ENCODE results near the gene SV2C. TPM values are rescaled to one million over a fixed set of nuclear protein-coding genes. Genes with fewer than 3 reads are reported as not detected.
A peak's percentile ranks its signal among the peaks of the same experiment; 100 is the strongest.

SV2C gene
- total RNA-seq, 5 donors from 2014 or later (not counting 1 experiment from before 2014, with no cell fraction given), result 0.03 to 0.07 (median 0.03) TPM; not detected in 2

DNA sequence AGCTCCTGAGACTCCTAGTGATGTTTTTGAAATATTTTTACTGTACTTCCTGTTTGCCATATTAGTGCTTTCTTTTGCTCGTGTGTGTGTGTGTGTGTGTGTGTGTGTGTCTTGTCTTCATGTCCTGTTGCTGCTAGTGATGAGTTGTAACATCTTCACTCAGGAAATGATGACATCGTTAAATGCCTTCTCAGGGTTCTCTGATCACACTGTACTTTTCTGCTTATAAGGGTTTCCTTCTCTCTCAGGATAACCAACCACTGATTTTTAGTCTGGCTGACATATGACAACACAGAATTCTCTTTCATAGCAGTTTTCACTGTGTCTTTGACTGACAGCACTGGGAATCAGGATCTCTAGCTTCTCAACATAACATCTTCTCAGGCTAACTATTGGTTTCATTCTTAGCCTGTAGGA, 16.1 kb downstream of the SV2C start:
- peaks cover 0 to 3% of the 10 kb centered on the region in 2 experiments for H3K27me3 ChIP-seq (replicated peaks in 1 of 2; ENCODE audit: control insufficient read depth in 2 of 2, extremely low read depth in 1 of 2, insufficient read depth in 2 of 2, low read length in 1 of 2)
- no peaks in the 10 kb centered on the region for H3K9me3 ChIP-seq
- H3K4me3 ChIP-seq (ENCODE audit: control insufficient read depth in 1 of 2, extremely low read depth in 1 of 2, low read length in 1 of 2), result no peak overlapping the region
- peaks cover 9 to 11% (median 10%) of the 10 kb centered on the region in 3 donors for H3K4me1 Mint-ChIP-seq
- H3K4me3 Mint-ChIP-seq, result peak overlapping the region in 1 of 3 donors; percentile 9
- no peaks in the 10 kb centered on the region for H3K36me3 Mint-ChIP-seq
- no CpG with 5 or more reads among the region's 2 CpGs for WGBS (ENCODE audit: insufficient coverage)
- no peak overlapping the region for H3K27ac ChIP-seq (ENCODE audit: low read length)
- ChIA-PET CTCF (no interaction called here), POLR2A (no interaction called here)
- H3K4me1 ChIP-seq (ENCODE audit: control insufficient read depth in 1 of 2, extremely low read depth in 1 of 2, insufficient read depth in 2 of 2, low read length in 2 of 2), result peaks cover 0 to 4% of the 10 kb centered on the region in 2 experiments
- no peaks in the 10 kb centered on the region for H3K9me3 Mint-ChIP-seq
- ATAC-seq (replicated peaks in 1 of 4), result peak; percentile 58 to 96 (median 82)
- H3K27ac Mint-ChIP-seq, result peak overlapping the region in 1 of 2 donors; percentile 19
- H3K36me3 ChIP-seq (ENCODE audit: control insufficient read depth in 2 of 2, extremely low read depth in 1 of 2, insufficient read depth in 1 of 2, low read length in 1 of 2), result no peaks in the 10 kb centered on the region
- DNase-seq, result peak in 23 of 35 experiments; percentile 9 to 59 (median 27)
- H3K27me3 Mint-ChIP-seq, result peaks cover 12 to 14% of the 10 kb centered on the region in 2 donors

DNA sequence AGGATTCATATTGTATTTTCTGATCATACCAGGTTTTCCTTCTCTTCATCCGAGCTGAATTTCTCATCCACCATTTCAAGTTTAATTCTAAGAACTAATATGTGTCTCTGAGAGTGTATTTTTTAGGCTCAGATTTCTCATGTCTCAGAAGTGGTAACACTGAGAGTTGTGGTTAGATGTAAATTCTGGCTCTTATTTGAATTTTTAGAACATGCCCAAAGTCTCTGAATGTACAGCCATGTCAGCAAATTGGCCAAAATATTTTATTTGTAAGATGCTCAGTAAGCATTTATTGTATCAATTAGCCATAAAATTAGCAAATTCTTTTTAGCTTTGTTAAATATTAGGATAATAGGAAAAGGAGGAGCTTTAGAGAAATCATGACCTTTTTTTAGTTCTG, 16.6 kb downstream of the SV2C start:
- H3K36me3 Mint-ChIP-seq, result no peaks in the 10 kb centered on the region

DNA sequence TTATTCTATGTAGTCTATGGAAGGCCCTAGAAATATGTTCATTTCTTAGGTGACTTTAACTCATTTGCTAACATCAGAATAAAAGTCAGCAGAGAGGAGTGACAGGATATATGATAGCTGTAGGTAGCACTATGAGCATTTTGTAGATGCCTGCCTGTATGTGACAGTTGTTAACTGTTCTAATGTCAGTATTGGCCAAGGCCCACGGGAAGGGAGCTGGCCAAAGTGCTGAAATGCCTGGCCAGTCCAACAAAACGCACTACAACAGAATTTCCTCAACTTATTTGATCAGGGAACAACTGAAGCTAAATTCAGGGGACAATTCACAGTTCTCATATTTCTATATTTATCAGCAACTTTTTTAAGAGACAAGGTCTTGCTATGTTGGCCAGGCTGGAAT, 20.8 kb downstream of the SV2C start:
- no peak overlapping the region for H3K27ac ChIP-seq (ENCODE audit: low read length)
- no peak overlapping the region for H3K27ac Mint-ChIP-seq
- no peaks in the 10 kb centered on the region for H3K9me3 ChIP-seq
- no peak overlapping the region for H3K4me3 ChIP-seq (ENCODE audit: control insufficient read depth in 1 of 2, extremely low read depth in 1 of 2, low read length in 1 of 2)
- H3K27me3 ChIP-seq (replicated peaks in 1 of 2; ENCODE audit: control insufficient read depth in 2 of 2, extremely low read depth in 1 of 2, insufficient read depth in 2 of 2, low read length in 1 of 2), result peaks cover 0 to 8% of the 10 kb centered on the region in 2 experiments
- no peak overlapping the region for H3K4me3 Mint-ChIP-seq
- H3K9me3 Mint-ChIP-seq, result no peaks in the 10 kb centered on the region
- H3K4me1 Mint-ChIP-seq, result peaks cover 9 to 14% (median 9%) of the 10 kb centered on the region in 3 donors
- peaks cover 0 to 4% of the 10 kb centered on the region in 2 experiments for H3K4me1 ChIP-seq (ENCODE audit: control insufficient read depth in 1 of 2, extremely low read depth in 1 of 2, insufficient read depth in 2 of 2, low read length in 2 of 2)
- 0% methylated on average over 1 of the region's 2 CpGs for WGBS (ENCODE audit: insufficient coverage)
- peak in 1 of 35 experiments; percentile 32 for DNase-seq
- ChIA-PET POLR2A (interaction anchor here in 1 of 2 donors (0.6 kb wide), 1 partner anchor 16 kb away, joined by 3 read pairs; no protein-coding TSS in a partner anchor), CTCF (interaction anchor here in 1 of 2 donors (0.7 kb wide), 1 partner anchor 152 kb away, joined by 3 read pairs; no protein-coding TSS in a partner anchor)
- H3K36me3 Mint-ChIP-seq, result no peaks in the 10 kb centered on the region
- no peaks in the 10 kb centered on the region for H3K36me3 ChIP-seq (ENCODE audit: control insufficient read depth in 2 of 2, extremely low read depth in 1 of 2, insufficient read depth in 1 of 2, low read length in 1 of 2)
- H3K27me3 Mint-ChIP-seq, result peaks cover 32 to 38% of the 10 kb centered on the region in 2 donors
- no peak for ATAC-seq (replicated peaks in 1 of 4)

More for the DNA sequence above, 16.6 kb downstream of the SV2C start:
- Histone ChIP-seq H3K4me3 (ENCODE audit: control insufficient read depth in 1 of 2, extremely low read depth in 1 of 2, low read length in 1 of 2) (no peak overlapping the region), H3K36me3 (ENCODE audit: control insufficient read depth in 2 of 2, extremely low read depth in 1 of 2, insufficient read depth in 1 of 2, low read length in 1 of 2) (no peaks in the 10 kb centered on the region), H3K9me3 (no peaks in the 10 kb centered on the region), H3K27ac (ENCODE audit: low read length) (no peak overlapping the region), H3K4me1 (ENCODE audit: control insufficient read depth in 1 of 2, extremely low read depth in 1 of 2, insufficient read depth in 2 of 2, low read length in 2 of 2) (peaks cover 0 to 4% of the 10 kb centered on the region in 2 experiments), H3K27me3 (replicated peaks in 1 of 2; ENCODE audit: control insufficient read depth in 2 of 2, extremely low read depth in 1 of 2, insufficient read depth in 2 of 2, low read length in 1 of 2) (peaks cover 0 to 4% of the 10 kb centered on the region in 2 experiments)
- H3K27me3 Mint-ChIP-seq, result peaks cover 12 to 18% of the 10 kb centered on the region in 2 donors
- WGBS (ENCODE audit: insufficient coverage), result no CpG with 5 or more reads among the region's 1 CpG
- ATAC-seq (replicated peaks in 1 of 4) (no peak), DNase-seq (no peak)
- H3K4me1 Mint-ChIP-seq, result peaks cover 9 to 11% (median 10%) of the 10 kb centered on the region in 3 donors
- ChIA-PET CTCF (interaction anchor here in 1 of 2 donors (0.8 kb wide), 1 partner anchor 196 kb away, joined by 3 read pairs; no protein-coding TSS in a partner anchor), POLR2A (no interaction called here)
- no peak overlapping the region for H3K4me3 Mint-ChIP-seq
- no peaks in the 10 kb centered on the region for H3K9me3 Mint-ChIP-seq
- H3K27ac Mint-ChIP-seq, result peak overlapping the region in 1 of 2 donors; percentile 15

DNA sequence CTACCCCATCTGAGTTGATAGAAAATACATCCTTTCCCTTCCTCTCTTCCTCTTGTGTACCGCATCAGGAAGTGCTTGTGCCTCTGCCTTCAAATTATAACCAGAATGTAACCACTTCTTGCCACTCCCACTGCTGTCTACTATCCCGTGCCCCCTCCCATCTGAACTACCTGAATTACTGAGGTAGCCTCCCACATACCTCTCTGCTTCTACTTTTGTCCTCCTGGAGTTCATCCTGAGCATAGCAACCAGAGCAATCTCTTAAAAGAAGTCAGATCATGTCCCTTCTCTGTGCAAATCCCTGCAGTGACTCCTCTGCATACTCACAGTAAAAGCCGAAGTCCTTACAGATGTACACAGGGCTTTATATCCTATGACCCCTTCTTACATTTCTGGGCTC, 23.0 kb downstream of the SV2C start:
- no peak for ATAC-seq (replicated peaks in 1 of 4)
- no peaks in the 10 kb centered on the region for H3K9me3 ChIP-seq
- DNase-seq, result no peak
- H3K27ac ChIP-seq (ENCODE audit: low read length), result no peak overlapping the region
- peaks cover 0 to 8% of the 10 kb centered on the region in 2 experiments for H3K27me3 ChIP-seq (replicated peaks in 1 of 2; ENCODE audit: control insufficient read depth in 2 of 2, extremely low read depth in 1 of 2, insufficient read depth in 2 of 2, low read length in 1 of 2)
- H3K4me3 ChIP-seq (ENCODE audit: control insufficient read depth in 1 of 2, extremely low read depth in 1 of 2, low read length in 1 of 2), result no peak overlapping the region
- Mint-ChIP-seq H3K4me3 (no peak overlapping the region), H3K4me1 (peaks cover 0 to 6% (median 0%) of the 10 kb centered on the region in 3 donors), H3K27ac (no peak overlapping the region), H3K36me3 (no peaks in the 10 kb centered on the region), H3K27me3 (peaks cover 41% of the 10 kb centered on the region in 2 donors), H3K9me3 (no peaks in the 10 kb centered on the region)
- 45% methylated on average over 3 of the region's 3 CpGs for WGBS (ENCODE audit: insufficient coverage)
- no peaks in the 10 kb centered on the region for H3K36me3 ChIP-seq (ENCODE audit: control insufficient read depth in 2 of 2, extremely low read depth in 1 of 2, insufficient read depth in 1 of 2, low read length in 1 of 2)
- no peaks in the 10 kb centered on the region for H3K4me1 ChIP-seq (ENCODE audit: control insufficient read depth in 1 of 2, extremely low read depth in 1 of 2, insufficient read depth in 2 of 2, low read length in 2 of 2)
- POLR2A ChIA-PET, result no interaction called here
- CTCF ChIA-PET, result no interaction called here

DNA sequence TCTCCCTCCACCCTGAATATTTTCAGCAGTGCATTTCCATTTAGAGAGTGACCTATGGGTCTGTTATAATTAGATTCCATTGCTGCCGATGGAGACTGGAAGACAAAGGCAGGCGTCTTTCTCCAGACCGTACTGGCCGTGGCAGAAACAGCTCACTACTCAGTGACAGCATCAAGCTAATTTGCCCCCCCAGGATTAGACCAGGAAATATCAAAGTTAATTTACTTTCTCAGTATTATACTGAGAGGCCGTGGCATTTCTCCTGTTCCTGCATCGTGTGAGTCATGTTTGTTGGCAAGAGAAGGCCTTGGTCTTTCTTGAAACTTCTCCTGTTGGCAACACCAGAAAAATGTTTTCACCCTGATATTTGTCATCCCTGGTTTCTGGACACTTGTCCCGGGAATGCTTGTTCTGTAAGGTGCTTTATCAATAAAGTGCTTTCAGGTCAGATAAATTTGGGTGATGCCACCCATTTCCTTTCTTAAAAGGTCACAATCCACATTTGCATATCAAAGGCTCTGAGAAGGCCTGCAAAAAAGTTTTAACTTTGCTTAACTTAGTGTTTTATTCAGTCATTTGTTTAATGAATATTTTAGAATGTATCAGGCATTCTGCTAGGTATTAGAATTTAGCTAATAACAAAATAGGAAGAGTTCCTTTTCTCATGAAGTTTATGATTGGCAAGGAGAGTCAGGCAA, 28.4 kb downstream of the SV2C start:
- H3K36me3 ChIP-seq (ENCODE audit: control insufficient read depth in 2 of 2, extremely low read depth in 1 of 2, insufficient read depth in 1 of 2, low read length in 1 of 2), result no peaks in the 10 kb centered on the region
- POLR2A ChIA-PET, result no interaction called here
- no peak overlapping the region for H3K4me3 ChIP-seq (ENCODE audit: control insufficient read depth in 1 of 2, extremely low read depth in 1 of 2, low read length in 1 of 2)
- no peaks in the 10 kb centered on the region for H3K4me1 ChIP-seq (ENCODE audit: control insufficient read depth in 1 of 2, extremely low read depth in 1 of 2, insufficient read depth in 2 of 2, low read length in 2 of 2)
- H3K4me1 Mint-ChIP-seq, result peaks cover 2 to 10% (median 2%) of the 10 kb centered on the region in 3 donors
- H3K27ac Mint-ChIP-seq, result no peak overlapping the region
- CTCF ChIA-PET, result no interaction called here
- peaks cover 0 to 3% of the 10 kb centered on the region in 2 experiments for H3K27me3 ChIP-seq (replicated peaks in 1 of 2; ENCODE audit: control insufficient read depth in 2 of 2, extremely low read depth in 1 of 2, insufficient read depth in 2 of 2, low read length in 1 of 2)
- no peak overlapping the region for H3K4me3 Mint-ChIP-seq
- H3K27me3 Mint-ChIP-seq, result peaks cover 26 to 53% of the 10 kb centered on the region in 2 donors
- ATAC-seq (replicated peaks in 1 of 4) (no peak), DNase-seq (no peak)
- no CpG with 5 or more reads among the region's 7 CpGs for WGBS (ENCODE audit: insufficient coverage)
- H3K36me3 Mint-ChIP-seq, result no peaks in the 10 kb centered on the region
- H3K9me3 Mint-ChIP-seq, result no peaks in the 10 kb centered on the region
- H3K27ac ChIP-seq (ENCODE audit: low read length), result no peak overlapping the region
- H3K9me3 ChIP-seq, result no peaks in the 10 kb centered on the region

DNA sequence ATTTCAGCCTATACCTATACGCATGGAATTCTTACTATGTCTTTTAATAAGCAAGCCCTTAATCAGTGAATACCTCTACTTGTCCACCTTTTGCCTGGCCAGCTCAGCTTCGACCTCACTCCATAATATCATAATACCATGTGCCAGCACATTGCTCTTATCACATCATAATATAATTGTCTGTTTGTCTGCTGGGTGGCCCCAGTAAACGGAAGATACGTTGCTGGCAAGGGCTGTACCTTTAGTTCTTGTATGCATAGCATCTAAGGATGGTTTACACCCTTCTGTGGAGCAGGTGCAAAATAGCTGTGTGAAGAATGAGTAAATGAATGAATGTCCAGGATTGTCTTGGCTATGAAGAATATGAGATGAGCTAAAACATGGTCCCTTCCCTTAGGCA, 29.9 kb downstream of the SV2C start:
- H3K4me1 ChIP-seq (ENCODE audit: control insufficient read depth in 1 of 2, extremely low read depth in 1 of 2, insufficient read depth in 2 of 2, low read length in 2 of 2), result no peaks in the 10 kb centered on the region
- Mint-ChIP-seq H3K36me3 (no peaks in the 10 kb centered on the region), H3K27me3 (peaks cover 20 to 49% of the 10 kb centered on the region in 2 donors), H3K4me1 (peaks cover 2 to 10% (median 2%) of the 10 kb centered on the region in 3 donors), H3K27ac (no peak overlapping the region), H3K4me3 (no peak overlapping the region), H3K9me3 (no peaks in the 10 kb centered on the region)
- H3K36me3 ChIP-seq (ENCODE audit: control insufficient read depth in 2 of 2, extremely low read depth in 1 of 2, insufficient read depth in 1 of 2, low read length in 1 of 2), result no peaks in the 10 kb centered on the region
- ATAC-seq (replicated peaks in 1 of 4), result no peak
- H3K9me3 ChIP-seq, result no peaks in the 10 kb centered on the region
- no peak overlapping the region for H3K27ac ChIP-seq (ENCODE audit: low read length)
- DNase-seq, result no peak
- ChIA-PET CTCF (no interaction called here), POLR2A (no interaction called here)
- 100% methylated on average over 1 of the region's 4 CpGs for WGBS (ENCODE audit: insufficient coverage)
- H3K27me3 ChIP-seq (replicated peaks in 1 of 2; ENCODE audit: control insufficient read depth in 2 of 2, extremely low read depth in 1 of 2, insufficient read depth in 2 of 2, low read length in 1 of 2), result no peaks in the 10 kb centered on the region
- no peak overlapping the region for H3K4me3 ChIP-seq (ENCODE audit: control insufficient read depth in 1 of 2, extremely low read depth in 1 of 2, low read length in 1 of 2)

Measured in T-cell (primary cell).